Thoracic aorta (tissue), 2 donors: Measurements from ENCODE around the gene TSKU. TPM values are rescaled to one million over a fixed set of nuclear protein-coding genes. Genes with fewer than 3 reads are reported as not detected.

ENCODE experiments used
- ATAC-seq: fragments of 150-250 bp; one replicate; pipeline ENCODE4 v1.8.0; 2017; ENCODE audit warnings: low read depth; ENCODE audit not compliant: insufficient number of reproducible peaks, low FRiP score
- DNase-seq: peaks from one replicate; pipeline ENCODE4 v3.0.0-alpha.2; 2020; ENCODE audit warnings: low spot score
- H3K27ac ChIP-seq, 2 donors: fragments of 200-600 bp; sonication (generic); 1 replicate in 1 of 2; 2 replicates in 1 of 2; pipeline ENCODE4 v1.5.1; 2016; ENCODE audit warnings: mild to moderate bottlenecking in 2 of 2, moderate library complexity in 2 of 2
- H3K27me3 ChIP-seq: fragments of 200-600 bp; sonication (generic); replicated peaks from 2 replicates; pipeline ENCODE4 v1.6.0; 2016; ENCODE audit warnings: mild to moderate bottlenecking; ENCODE audit not compliant: insufficient read depth
- H3K36me3 ChIP-seq: fragments of 200-600 bp; sonication (generic); one replicate; pipeline ENCODE4 v1.5.1; 2016
- H3K4me1 ChIP-seq, 2 donors: fragments of 200-600 bp; sonication (generic); 1 replicate in 1 of 2; 2 replicates in 1 of 2; pipeline versions ENCODE4 v1.5.1 to v1.6.0; 2016; ENCODE audit warnings: low read depth in 2 of 2, mild to moderate bottlenecking in 1 of 2; ENCODE audit not compliant: control insufficient read depth in 1 of 2
- H3K4me3 ChIP-seq: fragments of 200-600 bp; sonication (generic); 2 replicates; pipeline ENCODE4 v1.5.1; 2016; ENCODE audit warnings: mild to moderate bottlenecking
- H3K9me3 ChIP-seq: fragments of 200-600 bp; sonication (generic); 2 replicates; pipeline ENCODE4 v1.5.1; 2016
- CTCF ChIP-seq: fragments of 200-600 bp; sonication (generic); IDR thresholded peaks from one replicate; pipeline ENCODE4 v1.5.1; 2019; ENCODE audit warnings: antibody characterized with exemption
- total RNA-seq, 2 donors: library from RNA; depleted of rRNA; stranded (reverse); fragments of >200 nt; gene quantifications; one replicate each; pipeline versions ENCODE4 v1.1.0 to v1.2.3, GENCODE V29; 2016

TSKU gene
- total RNA-seq, 2 donors from 2014 or later = 42.2 to 100 TPM

- H3K4me3 ChIP-seq = no peak overlapping the region
- no peaks in the 10 kb centered on the region for H3K36me3 ChIP-seq
- TF ChIP-seq CTCF = no peak
- DNase-seq (no peak), ATAC-seq (no peak)
- H3K4me1 ChIP-seq = peaks cover 9 to 15% of the 10 kb centered on the region in 2 donors
- no peak overlapping the region for H3K27ac ChIP-seq
- H3K9me3 ChIP-seq = no peaks in the 10 kb centered on the region
- no peaks in the 10 kb centered on the region for H3K27me3 ChIP-seq
Measured at GRCh38 chr11:76759517-76759916, 23.6 kb upstream of the TSKU start.

- TF ChIP-seq CTCF = no peak
Measured at GRCh38 chr11:76760236-76760635, 22.9 kb upstream of the TSKU start.

GRCh38 chr11:76761718-76762355, 21.3 kb upstream of the TSKU start:
- H3K27ac ChIP-seq = no peak overlapping the region
- no peak overlapping the region for H3K4me3 ChIP-seq
- no peaks in the 10 kb centered on the region for H3K36me3 ChIP-seq
- no peaks in the 10 kb centered on the region for H3K27me3 ChIP-seq
- TF ChIP-seq CTCF = no peak
- no peaks in the 10 kb centered on the region for H3K9me3 ChIP-seq
- no peak for DNase-seq
- ATAC-seq = no peak
- peaks cover 9 to 15% of the 10 kb centered on the region in 2 donors for H3K4me1 ChIP-seq

More at GRCh38 chr11:76760236-76760635, 22.9 kb upstream of the TSKU start:
- no peak overlapping the region for H3K27ac ChIP-seq
- no peak for DNase-seq
- no peaks in the 10 kb centered on the region for H3K36me3 ChIP-seq
- H3K9me3 ChIP-seq = no peaks in the 10 kb centered on the region
- no peak overlapping the region for H3K4me3 ChIP-seq
- ATAC-seq = no peak
- peaks cover 9 to 15% of the 10 kb centered on the region in 2 donors for H3K4me1 ChIP-seq
- no peaks in the 10 kb centered on the region for H3K27me3 ChIP-seq

GRCh38 chr11:76762356-76762752, 20.8 kb upstream of the TSKU start:
- no peak for DNase-seq
- Histone ChIP-seq H3K4me3 (no peak overlapping the region), H3K27ac (no peak overlapping the region), H3K36me3 (no peaks in the 10 kb centered on the region), H3K27me3 (no peaks in the 10 kb centered on the region), H3K9me3 (no peaks in the 10 kb centered on the region), H3K4me1 (peaks cover 9 to 15% of the 10 kb centered on the region in 2 donors)
- TF ChIP-seq CTCF = no peak
- no peak for ATAC-seq

- H3K9me3 ChIP-seq = no peaks in the 10 kb centered on the region
- no peaks in the 10 kb centered on the region for H3K36me3 ChIP-seq
- TF ChIP-seq CTCF = no peak
- no peak overlapping the region for H3K27ac ChIP-seq
- H3K4me1 ChIP-seq = peaks cover 9 to 22% of the 10 kb centered on the region in 2 donors
- H3K4me3 ChIP-seq = no peak overlapping the region
- DNase-seq = no peak
- H3K27me3 ChIP-seq = no peaks in the 10 kb centered on the region
- no peak for ATAC-seq
Measured at GRCh38 chr11:76762867-76763572, 20.1 kb upstream of the TSKU start.
